Activated CD4-positive, CD25-positive, alpha-beta regulatory T cell treated with anti-CD3 and anti-CD28 coated beads, Interleukin-2, amount 50 U/mL, for 16 hours (primary cell): ENCODE data around the gene MAL.
A peak's percentile ranks its signal among the peaks of the same experiment; 100 is the strongest.

Experiments used
- DNase-seq: peaks from one replicate; pipeline ENCODE4 v3.0.0-alpha.2; 2020; ENCODE audit warnings: low read depth, low spot score

The MAL gene

GRCh38 chr2:95016616-95017015 is 8.9 kb upstream of the MAL start:
- DNase-seq: no peak

- DNase-seq: no peak
Measured at GRCh38 chr2:95017071-95017501, 8.4 kb upstream of the MAL start.

- no peak for DNase-seq
Measured at GRCh38 chr2:95017836-95018235, 7.7 kb upstream of the MAL start.

GRCh38 chr2:95018301-95018700 is 7.2 kb upstream of the MAL start:
- DNase-seq: no peak

GRCh38 chr2:95018861-95019550 is 6.5 kb upstream of the MAL start:
- no peak for DNase-seq

GRCh38 chr2:95019572-95019971 is 5.9 kb upstream of the MAL start:
- DNase-seq: no peak

- DNase-seq: no peak
Measured at GRCh38 chr2:95020275-95021022, 5.1 kb upstream of the MAL start.

- DNase-seq: no peak
Measured at GRCh38 chr2:95021023-95021416, 4.5 kb upstream of the MAL start.

- no peak for DNase-seq
Measured at GRCh38 chr2:95021847-95022246, 3.7 kb upstream of the MAL start.

- DNase-seq: peak; percentile 66
Measured at GRCh38 chr2:95022309-95023221, 2.9 kb upstream of the MAL start.

GRCh38 chr2:95023222-95023597 is 2.3 kb upstream of the MAL start:
- peak; percentile 30 for DNase-seq

GRCh38 chr2:95024371-95024770 is 1.1 kb upstream of the MAL start:
- DNase-seq: no peak

GRCh38 chr2:95024960-95025405 is 525 bp upstream of the MAL start:
- DNase-seq: no peak

GRCh38 chr2:95026471-95027368 is 1.2 kb downstream of the MAL start:
- DNase-seq: no peak

- DNase-seq: no peak
Measured at GRCh38 chr2:95027369-95027720, 1.8 kb downstream of the MAL start.

GRCh38 chr2:95029898-95030341 is 4.4 kb downstream of the MAL start:
- no peak for DNase-seq

- no peak for DNase-seq
Measured at GRCh38 chr2:95030496-95030895, 5.0 kb downstream of the MAL start.

GRCh38 chr2:95031076-95031725 is 5.7 kb downstream of the MAL start:
- no peak for DNase-seq

GRCh38 chr2:95031726-95032116 is 6.2 kb downstream of the MAL start:
- DNase-seq: no peak

- no peak for DNase-seq
Measured at GRCh38 chr2:95032341-95032740, 6.8 kb downstream of the MAL start.
